IPS-NIHi7 (cell line): ENCODE data around the gene TMEM170B.
"Not testable (repeated sequence)": the region's sequence is repeated elsewhere in the genome, so short reads cannot be mapped to it uniquely, and the experiment has no call there.

Source experiments
- DNase-seq: peaks from one replicate; pipeline ENCODE4 v3.0.0; 2012; ENCODE audit warnings: mixed read lengths; ENCODE audit errors: extremely low spot score

TMEM170B gene

GRCh38 chr6:11528996-11529395 is 8.6 kb upstream of the TMEM170B start:
- DNase-seq = no peak

GRCh38 chr6:11532097-11532496 is 5.5 kb upstream of the TMEM170B start:
- DNase-seq = no peak

GRCh38 chr6:11534561-11534960 is 3.0 kb upstream of the TMEM170B start:
- DNase-seq = no peak

GRCh38 chr6:11535801-11536230 is 1.7 kb upstream of the TMEM170B start:
- DNase-seq = no peak

- peak; percentile 29 for DNase-seq
These were observed 754 bp upstream of the TMEM170B start for GRCh38 chr6:11536795-11537194.

GRCh38 chr6:11538052-11538818 is 686 bp downstream of the TMEM170B start:
- peak; percentile 36 for DNase-seq

GRCh38 chr6:11538819-11539468 is 1.4 kb downstream of the TMEM170B start:
- DNase-seq = no peak

GRCh38 chr6:11542863-11543262 is 5.3 kb downstream of the TMEM170B start:
- DNase-seq = no peak

- DNase-seq = no peak
These were observed 6.5 kb downstream of the TMEM170B start for GRCh38 chr6:11543919-11544518.

GRCh38 chr6:11547846-11548245 is 10.3 kb downstream of the TMEM170B start:
- not testable (repeated sequence) for DNase-seq

- not testable (repeated sequence) for DNase-seq
These were observed 11.0 kb downstream of the TMEM170B start for GRCh38 chr6:11548578-11548977.

GRCh38 chr6:11551053-11551452 is 13.5 kb downstream of the TMEM170B start:
- DNase-seq = no peak

GRCh38 chr6:11552442-11552841 is 14.9 kb downstream of the TMEM170B start:
- no peak for DNase-seq

- no peak for DNase-seq
These were observed 16.3 kb downstream of the TMEM170B start for GRCh38 chr6:11553824-11554223.

- peak; percentile 58 for DNase-seq
These were observed 18.8 kb downstream of the TMEM170B start for GRCh38 chr6:11556309-11556708.

GRCh38 chr6:11563793-11564192 is 26.2 kb downstream of the TMEM170B start:
- DNase-seq = no peak

- DNase-seq = no peak
These were observed 29.1 kb downstream of the TMEM170B start for GRCh38 chr6:11566609-11567008.

GRCh38 chr6:11571073-11571472 is 33.5 kb downstream of the TMEM170B start:
- no peak for DNase-seq

GRCh38 chr6:11575408-11576033 is 38.0 kb downstream of the TMEM170B start:
- peak; percentile 70 for DNase-seq

GRCh38 chr6:11580686-11581405 is 43.3 kb downstream of the TMEM170B start:
- DNase-seq = no peak

GRCh38 chr6:11584244-11584643 is 46.7 kb downstream of the TMEM170B start:
- no peak for DNase-seq
